Measurements from ENCODE around the gene PRELID1.

The PRELID1 gene

DNA sequence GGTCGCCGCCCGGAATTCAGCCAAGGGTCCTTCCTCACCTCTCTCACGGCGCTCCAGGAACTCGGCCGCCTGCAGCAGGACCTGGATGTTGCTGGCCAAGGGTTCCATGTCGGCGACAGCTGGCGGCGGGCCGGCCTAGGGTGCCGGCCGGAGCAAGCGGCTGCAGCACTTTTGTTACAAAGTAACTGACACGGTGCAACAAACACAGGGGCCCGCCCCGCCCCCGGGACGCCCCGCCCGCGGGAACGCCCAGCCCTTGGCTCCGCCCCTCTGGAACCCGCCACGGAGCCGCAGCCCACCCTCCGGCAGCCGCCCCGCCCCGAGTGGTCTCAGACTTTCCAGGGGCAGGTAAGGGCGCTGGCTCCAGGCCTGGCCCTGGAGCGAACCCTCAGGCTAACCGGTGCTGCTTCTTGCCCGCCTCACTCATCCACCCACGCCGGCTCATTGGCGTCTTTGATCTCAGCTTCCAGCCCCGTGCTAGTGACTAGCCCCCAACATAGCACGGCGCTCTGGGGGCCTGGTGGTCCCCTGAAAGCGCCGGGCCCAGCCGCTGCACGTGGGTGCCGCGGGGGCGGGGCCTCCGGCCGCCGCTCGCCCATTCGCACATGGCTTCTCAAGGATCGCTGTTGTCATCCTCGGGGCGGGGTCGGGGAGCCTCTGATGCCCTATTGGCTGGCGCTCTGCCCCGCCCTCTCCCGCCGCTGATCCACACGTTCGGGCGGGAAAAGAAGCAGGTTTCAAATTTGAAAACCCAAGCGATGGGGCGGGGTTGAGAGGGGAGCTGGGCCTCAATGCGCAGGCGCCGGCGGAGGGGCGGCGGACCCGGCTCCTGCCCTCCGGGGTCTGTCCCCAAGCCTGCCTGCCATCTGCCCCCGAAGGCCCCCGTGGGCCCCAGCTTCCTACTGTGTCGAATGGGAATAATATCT lies 8.4 kb downstream of the PRELID1 start, which contains the start of gene MXD3:
Gene MXD3 (minus strand): TSS at position 176 of the 926 bp plus-strand sequence. CDS start 68 bp downstream, at position 108.
- in situ Hi-C loops (cut with HindIII; ENCODE audit: low sequenced_read_pairs), result loop anchor here (25.0 kb wide), 1 partner anchor 200 kb away; no protein-coding TSS in a partner anchor

DNA sequence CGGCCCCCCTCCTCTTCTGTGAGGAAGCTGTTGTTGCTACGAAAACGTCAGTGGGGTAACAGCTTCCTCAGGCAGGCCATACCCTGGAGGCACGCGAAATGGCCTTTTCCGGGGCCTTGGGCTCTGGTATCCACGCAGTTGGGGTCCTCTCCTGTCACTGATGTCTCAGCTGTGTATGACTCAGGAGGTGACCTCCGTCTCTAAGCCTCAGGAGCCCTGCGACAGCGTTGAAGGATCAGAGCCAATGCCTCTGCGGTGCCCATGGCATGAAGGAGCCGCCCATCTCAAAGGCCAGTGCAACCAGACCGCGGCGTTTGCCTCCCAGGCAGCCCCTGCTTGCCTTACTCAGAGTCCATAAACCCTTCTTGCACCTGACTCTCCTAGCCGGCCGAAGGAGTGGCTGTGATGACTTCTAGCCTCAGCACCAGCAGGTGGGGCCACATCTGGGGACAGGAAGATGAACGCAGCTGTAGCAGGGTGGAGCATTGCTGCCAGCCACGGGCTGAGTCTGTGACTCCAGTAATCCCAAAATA lies 9.1 kb downstream of the PRELID1 start:
- in situ Hi-C loops (cut with HindIII; ENCODE audit: low sequenced_read_pairs), result loop anchor here (25.0 kb wide), 1 partner anchor 200 kb away; no protein-coding TSS in a partner anchor

DNA sequence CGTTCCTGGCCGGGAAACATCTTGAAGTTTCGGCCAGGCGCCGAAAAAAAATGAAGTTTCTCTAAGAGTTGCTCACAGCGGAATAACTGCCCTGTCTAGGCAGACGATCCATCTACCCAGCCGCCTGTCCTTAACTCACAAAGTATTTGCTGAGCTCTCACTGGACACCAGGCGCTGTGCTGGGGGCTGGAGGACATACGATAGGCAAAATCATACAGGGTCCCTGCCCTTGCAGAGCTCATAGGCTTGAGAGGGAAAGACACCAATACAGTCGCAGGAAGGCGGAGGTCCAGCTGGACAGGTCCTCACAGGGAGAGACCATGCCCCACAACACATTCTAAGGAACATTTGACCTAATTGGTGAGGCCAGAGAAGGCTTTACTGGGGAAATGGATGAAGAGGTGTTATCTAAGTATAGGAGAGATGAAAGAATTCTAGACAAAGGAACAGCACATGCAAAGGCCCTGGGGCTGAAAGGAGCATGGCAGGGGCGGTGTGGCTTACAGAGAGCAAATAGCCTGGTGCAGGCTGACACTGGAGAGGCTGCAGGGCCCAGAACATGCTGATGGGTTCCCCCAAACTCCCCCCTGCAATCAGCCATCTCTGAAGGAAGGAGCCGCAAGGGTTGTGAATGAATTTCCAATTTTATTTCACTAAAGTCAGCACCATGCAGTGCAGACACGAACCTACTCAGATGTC lies 10.1 kb downstream of the PRELID1 start:
- in situ Hi-C loops (cut with HindIII; ENCODE audit: low sequenced_read_pairs), result loop anchor here (25.0 kb wide), 1 partner anchor 201 kb away; no protein-coding TSS in a partner anchor

DNA sequence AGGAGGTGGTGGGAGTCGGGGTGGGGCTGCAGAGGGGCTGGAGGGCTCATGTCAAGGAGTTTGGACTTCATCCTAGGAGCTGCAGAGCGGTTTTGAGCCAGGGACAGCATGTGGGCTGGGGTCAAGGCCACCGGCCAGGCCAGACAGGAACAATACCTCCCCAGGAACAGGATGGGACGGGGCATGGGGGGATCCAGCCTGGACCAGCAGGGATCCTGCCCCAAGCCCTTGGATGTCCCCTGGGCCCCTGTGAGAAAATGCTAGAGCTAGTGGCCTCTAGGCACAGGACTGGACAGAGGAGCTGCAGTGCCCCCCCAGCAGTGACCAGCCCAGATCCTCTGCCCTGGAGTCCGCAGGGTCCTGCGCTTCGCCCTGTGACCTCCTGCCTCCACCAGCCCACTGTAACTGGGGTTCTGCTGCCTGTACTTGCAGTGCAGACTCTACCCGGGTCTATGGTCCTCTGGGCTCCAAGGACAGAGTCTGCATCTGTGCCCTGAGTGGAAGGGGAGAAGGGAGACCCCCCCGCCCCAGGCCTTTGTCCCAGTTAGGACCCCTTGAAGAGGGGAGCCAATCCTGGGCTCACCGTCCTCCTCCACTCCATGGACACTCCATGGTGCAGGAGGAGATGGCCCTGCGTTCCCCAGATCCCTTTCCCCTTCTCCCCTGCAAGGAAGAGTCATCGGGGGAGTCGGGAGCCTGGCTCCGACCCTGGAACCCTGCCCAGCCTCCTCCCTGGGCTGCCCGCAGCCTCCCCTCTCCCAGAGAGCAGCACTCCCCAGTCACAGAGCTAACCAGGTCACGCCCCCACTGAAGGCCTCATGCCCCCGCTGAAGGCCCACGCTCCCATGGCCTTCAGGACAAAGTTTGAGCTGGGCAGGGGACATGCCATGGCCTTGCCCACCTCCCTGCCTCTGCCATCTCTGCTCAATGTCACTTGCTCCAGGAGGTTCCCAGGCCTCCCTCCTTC lies 11.1 kb downstream of the PRELID1 start:
- in situ Hi-C loops (cut with HindIII; ENCODE audit: low sequenced_read_pairs), result loop anchor here (25.0 kb wide), 1 partner anchor 202 kb away; no protein-coding TSS in a partner anchor

DNA sequence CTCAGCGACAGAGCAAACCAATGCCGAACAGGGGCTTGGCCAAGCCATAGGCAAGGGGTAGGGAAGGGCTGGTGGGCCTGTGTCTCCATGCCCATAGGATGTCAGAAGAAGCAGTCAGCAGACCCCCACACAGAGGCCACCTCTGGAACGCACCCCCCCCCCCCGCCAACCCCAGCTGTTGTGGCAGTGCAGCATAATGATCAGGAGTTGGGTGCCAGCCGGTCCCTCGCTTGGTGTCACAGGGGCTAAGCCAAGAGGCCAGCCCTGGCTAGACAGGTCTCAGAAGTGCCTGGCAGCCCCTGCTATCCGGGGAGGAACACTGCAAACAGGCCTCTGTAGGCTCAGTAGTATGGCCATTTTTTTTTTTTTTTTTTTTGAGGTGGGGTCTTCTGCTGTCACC lies 11.8 kb downstream of the PRELID1 start:
- in situ Hi-C loops (cut with HindIII; ENCODE audit: low sequenced_read_pairs), result loop anchor here (25.0 kb wide), 1 partner anchor 203 kb away; no protein-coding TSS in a partner anchor

DNA sequence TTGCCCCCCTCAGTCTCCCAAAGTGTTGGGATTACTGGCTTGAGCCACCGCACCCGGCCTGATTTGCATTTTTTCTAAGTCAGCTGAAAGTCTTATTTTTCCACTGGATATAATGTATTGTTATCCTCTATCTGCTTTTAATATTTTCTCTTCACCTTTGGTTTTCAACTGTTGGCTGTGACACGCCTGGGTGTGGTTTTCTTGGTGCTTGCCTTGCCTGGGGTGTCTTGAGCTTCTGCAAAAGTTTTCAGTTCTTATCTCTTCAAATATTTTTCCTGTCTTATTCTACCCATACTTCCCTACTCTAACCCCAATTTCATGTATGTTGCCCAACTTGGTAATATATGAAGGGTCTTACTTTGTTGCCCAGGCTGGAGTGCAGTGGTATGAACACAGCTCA lies 12.4 kb downstream of the PRELID1 start:
- in situ Hi-C loops (cut with HindIII; ENCODE audit: low sequenced_read_pairs), result loop anchor here (25.0 kb wide), 1 partner anchor 204 kb away; no protein-coding TSS in a partner anchor

DNA sequence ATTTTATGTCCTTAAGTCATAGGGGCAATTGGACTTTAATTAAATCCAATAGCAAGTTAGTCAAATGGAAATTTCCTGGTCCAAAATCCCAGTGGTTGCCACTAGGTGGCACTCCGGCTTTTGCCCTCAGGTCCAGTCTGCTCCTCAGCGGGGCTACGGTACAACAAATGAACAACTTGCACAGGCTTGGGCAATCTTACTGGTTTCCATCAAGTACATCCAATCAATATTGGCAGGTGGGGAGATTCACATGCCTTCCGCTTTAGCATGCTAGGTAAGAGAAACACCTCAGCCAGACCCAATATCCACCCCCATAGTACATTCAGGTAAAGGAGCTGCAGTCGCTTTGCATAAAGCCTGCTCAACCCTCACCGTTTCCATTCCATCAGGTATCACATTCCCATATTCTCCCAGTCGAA lies 14.4 kb downstream of the PRELID1 start:
- in situ Hi-C loops (cut with HindIII; ENCODE audit: low sequenced_read_pairs), result loop anchor here (25.0 kb wide), 1 partner anchor 206 kb away; no protein-coding TSS in a partner anchor

DNA sequence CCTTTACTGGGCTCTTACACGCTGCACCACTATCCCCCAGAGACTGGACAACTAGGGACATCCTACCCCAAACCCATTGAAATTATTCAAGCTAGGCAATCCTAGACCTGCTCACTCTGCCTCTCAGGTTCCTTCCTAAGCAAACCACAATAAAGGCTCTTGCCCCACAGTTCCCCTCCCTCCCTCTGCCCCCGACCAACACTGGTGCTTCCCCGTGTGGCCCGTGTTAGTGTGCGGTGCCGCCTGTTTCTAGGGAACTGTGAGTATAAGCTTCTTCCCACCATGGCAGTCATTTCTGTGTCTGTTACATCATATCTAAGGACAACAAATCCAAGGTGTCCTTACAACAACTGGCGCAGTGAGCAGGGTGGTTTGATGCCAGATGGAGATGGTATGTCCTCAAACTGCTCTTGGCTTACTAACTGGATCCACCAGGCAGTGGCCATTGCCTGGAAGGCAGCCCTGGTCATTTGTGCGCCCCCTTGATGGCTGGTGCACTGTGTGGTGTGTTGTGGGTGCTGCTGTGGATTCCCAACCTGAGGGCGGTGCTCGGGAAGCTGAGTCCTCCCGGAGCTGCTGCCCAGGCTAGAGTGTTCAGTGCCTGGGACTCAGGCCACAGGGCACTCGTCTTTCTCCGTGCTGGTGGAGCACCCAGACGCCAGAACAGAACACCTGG lies 16.5 kb downstream of the PRELID1 start:
- in situ Hi-C loops (cut with HindIII; ENCODE audit: low sequenced_read_pairs), result loop anchor here (25.0 kb wide), 1 partner anchor 208 kb away; no protein-coding TSS in a partner anchor

DNA sequence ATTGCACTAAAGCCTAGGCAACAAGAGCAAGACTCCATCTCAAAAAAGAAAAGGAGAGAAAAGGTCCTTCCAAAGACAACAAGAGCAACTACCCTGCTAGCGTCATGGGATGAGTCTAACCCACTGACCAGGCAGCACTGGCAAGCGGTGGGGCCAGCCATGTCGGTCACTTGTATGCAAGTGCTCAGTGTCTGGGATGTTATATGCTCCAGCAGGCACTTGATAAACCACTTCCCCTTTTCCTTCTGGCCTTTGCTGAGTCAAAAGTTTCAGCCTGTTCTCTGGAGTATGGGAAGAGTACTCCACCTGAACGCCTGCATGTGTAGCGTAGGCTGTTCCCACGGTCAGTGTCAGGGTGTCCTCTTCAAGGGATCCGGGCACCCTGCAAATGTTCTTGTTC lies 17.3 kb downstream of the PRELID1 start:
- in situ Hi-C loops (cut with HindIII; ENCODE audit: low sequenced_read_pairs), result loop anchor here (25.0 kb wide), 1 partner anchor 209 kb away; no protein-coding TSS in a partner anchor

DNA sequence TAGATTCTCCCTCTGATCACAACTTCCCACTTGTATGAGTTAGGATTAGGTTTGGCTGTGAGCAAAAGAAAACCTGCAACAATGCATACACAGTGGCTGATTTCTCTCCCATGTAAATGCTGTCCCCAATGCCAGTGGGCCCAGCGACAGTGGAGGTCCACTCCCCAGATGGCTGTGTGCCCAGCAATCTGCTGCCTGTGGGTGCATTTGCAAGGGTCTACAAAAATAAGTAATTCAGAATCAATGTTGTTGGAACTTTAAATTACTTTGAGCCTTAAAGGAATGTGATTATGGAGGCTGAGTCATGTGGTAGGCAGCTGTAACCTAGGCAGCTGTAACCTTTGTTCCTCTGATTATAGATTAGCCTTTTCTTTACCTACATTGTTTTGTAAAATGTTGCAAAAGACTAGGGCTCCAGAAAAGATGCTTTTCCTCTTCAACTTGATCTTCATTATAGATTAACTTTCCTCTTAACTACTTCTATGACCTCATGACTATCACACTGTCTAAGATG lies 22.3 kb downstream of the PRELID1 start:
- in situ Hi-C loops (cut with HindIII; ENCODE audit: low sequenced_read_pairs), result loop anchor here (5.0 kb wide), 1 partner anchor 36 kb away; no protein-coding TSS in a partner anchor

DNA sequence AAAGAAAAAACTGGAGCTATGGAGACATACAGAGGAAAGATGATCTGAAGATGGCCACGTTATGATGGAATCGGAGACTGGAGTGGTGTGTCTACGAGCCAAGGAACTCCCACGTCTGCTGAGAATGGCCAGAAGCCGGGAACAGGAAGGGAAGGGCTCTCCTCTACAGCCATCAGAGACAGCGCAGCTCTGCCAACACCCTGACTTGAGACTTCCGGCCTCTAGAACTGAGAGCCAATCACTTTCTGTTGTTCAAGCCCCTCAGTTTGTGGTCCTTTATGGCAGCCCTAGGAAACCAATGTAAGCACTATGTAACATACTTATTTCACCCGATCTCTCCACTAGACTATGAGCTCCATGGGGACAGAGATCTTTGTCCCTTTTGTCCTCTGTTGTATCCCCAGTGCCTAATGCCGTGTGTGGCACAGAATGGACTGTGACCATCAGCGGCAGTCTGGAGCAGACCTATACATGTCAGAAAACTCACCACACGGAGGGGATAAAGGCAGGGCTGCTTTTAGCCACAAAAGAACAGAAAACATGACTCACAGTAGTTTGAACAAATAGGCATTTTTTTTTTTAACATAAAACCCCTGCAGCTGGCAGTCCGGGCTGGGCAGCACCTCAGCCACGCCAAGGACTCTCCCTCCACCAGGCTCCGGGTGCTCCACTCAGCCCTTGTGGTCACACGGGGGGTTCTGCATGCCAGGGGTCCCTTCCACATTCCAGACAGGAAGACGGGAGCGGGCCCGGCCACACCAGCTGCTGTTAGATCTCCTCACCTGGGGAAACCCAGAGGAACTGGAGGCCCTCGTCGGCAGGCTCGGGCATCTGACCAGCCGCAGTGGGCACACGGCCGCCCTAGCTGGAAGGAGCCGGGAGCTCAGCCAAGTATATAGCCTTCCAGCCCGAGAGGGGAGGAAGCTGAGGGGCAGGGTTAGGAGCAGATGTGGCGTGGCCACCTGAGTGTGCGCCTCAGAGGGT lies 24.2 kb downstream of the PRELID1 start:
- in situ Hi-C loops (cut with HindIII; ENCODE audit: low sequenced_read_pairs), result loop anchor here (5.0 kb wide), 1 partner anchor 34 kb away; no protein-coding TSS in a partner anchor

DNA sequence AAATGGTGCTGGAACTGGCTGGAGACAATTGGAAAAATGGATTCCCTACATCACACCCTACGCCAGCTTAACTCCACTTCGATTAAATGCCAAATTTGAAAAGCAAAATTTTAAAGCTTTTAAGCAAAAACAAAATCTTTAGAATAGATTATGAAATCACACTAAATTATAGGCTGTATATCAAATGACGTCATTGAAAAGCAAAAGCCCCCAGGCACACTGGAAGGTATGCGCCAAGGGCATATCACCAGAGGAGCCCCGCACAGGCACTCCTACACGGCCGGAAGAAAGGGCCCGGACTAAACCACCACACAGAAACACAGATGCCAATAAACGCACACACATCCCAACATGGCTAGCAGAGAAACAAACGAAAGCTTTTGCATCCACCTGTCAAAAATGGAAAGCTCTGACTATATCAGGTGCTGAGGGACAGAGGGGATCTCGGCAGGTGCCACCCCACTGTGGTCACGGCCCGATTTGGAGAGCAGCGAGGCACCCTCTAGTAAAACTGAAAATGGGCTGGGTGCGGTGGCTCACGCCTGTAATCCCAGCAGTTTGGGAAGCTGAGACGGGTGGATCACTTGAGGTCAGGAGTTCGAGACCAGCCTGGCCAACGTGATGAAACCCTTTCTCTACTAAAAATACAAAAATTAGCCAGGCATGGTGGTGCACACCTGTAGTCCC lies 25.1 kb downstream of the PRELID1 start:
- in situ Hi-C loops (cut with HindIII; ENCODE audit: low sequenced_read_pairs), result loop anchor here (5.0 kb wide), 1 partner anchor 34 kb away; no protein-coding TSS in a partner anchor

DNA sequence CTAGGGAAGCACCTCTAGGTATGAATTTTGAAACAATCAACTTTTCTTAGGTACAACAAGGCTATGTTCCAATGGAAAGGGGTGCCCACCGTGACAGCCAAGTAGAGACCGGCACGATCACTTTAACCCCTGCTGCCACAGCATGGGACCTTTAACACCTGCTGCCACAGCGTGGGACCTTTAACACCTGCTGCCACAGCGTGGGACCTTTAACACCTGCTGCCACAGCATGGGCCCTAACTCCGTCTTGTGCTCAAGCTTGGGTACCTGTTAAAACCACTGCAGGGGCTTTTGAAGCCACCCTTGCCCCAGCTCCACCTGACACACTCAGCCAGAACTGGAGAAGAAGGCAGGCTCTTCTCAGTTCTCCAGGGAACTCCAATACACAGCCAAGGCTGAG lies 26.3 kb downstream of the PRELID1 start:
- in situ Hi-C loops (cut with HindIII; ENCODE audit: low sequenced_read_pairs), result loop anchor here (5.0 kb wide), 1 partner anchor 32 kb away; no protein-coding TSS in a partner anchor

DNA sequence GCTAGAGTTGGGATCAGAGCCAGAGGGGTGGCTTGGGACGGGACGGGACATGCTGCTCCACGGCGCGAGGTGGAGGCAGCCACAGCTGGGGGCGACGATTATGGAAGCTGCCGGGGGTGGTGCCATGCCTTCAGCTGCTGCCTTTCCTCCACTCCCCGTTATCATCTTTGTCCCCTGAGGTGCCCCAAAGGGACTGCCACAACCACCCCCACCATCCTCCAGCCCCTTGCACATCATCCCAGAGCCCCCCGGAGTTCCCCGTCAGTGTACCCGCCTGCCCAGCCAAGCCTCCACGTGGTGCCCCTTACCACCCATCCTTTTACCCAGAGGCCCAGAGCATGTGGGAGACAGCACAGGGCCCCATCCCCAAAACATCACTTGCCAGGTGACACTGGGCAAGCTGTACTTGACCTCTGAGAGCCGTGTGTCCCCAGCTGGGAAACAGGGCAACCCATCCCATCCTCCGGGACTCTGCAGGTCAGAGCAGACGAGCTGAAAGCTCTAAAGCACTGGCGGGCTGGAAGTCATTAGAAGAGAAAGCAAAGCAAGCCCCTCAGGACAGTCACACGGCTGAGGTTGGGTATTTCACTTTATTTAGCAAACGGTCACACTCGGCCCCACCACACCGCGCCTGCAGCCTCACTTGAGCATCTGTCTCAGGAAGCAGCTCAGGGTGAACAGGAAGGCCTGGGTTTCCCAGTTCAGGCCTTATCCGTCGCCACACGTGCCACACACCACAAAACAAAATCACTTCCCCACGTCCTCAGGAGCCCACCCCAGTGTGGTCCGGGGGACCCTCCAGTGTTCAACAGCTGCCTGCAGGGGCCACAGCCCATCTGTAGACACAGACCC lies 27.6 kb downstream of the PRELID1 start:
- in situ Hi-C loops (cut with HindIII; ENCODE audit: low sequenced_read_pairs), result no loop called here

DNA sequence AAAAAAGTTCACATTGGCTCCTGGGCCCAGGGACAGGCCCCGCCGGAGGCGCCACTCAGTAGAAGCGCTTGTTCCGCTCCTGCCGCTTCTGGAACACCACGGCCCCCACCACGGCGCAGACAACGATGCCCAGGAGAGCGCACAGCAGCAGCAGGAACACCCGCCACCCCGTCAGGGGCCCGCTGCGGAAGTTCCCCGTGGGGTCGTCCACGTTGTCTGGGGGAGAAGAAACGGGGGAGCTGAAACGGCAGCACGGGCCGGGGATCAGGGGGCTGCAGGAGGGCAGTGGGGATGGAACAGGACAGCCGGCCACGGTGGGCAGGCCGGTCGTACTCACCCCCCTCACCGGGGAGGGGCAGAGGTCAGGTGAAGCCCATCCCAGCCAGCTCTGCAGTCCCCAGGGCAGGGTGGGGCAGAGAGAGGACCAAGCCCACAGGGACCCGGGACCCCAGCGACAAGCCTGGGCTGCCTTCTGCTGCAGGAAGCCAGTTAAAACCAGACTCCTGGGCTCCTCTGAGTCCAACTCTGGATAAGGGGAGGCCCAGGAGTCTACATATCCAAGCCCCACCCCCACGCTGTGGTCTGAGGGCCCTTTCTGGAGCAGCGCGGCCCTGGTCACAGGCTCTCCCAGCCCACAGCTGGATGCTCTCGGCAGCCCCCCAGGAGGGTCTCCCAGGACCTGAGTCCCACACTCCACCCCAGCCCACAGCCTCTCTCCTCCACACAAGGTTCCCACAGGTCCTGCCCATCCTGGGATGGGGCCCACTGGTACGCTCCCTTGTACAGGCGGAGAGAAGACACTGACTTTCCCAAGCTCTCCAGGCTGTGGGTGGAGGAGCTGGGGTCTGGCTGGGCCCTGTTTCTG lies 28.7 kb downstream of the PRELID1 start:
- in situ Hi-C loops (cut with HindIII; ENCODE audit: low sequenced_read_pairs), result no loop called here

Data from endothelial cell of hepatic sinusoid (primary cell).